ENCODE data around the gene PAX5. TPM values are rescaled to one million over a fixed set of nuclear protein-coding genes. Genes with fewer than 3 reads are reported as not detected.

Gene PAX5
- total RNA-seq, 2 experiments from 2014 or later, result 2.2 to 2.4 TPM

DNA sequence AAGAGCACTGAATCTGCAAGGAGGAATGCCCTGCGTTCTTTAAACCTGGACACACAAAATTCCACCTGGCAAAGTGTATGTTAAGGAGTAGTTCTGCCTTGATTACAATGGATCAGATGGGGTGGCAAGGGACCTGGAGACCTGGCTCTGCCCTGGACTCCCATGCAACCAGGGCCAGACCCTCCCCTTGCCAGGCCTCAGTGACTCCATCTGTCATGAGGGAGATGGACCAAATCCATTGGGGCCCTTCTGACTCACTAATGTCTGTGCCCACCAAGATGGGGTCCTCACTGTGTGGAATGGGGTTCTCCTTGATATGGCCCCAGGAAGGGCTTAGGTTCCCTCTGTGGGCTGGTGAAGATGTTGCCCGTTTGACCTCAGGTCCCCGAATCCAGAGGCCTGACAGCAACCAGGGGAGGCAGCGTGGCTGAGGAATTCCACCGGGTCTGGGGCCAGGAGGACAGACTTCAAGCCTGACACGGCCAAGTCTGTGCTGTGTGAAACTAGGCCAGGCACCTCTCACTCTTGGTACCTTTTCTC, 100.3 kb downstream of the PAX5 start:
- H3K4me1 Mint-ChIP-seq, result peaks cover 5% of the 10 kb centered on the region
- no peak for DNase-seq
- no peak overlapping the region for H3K4me3 Mint-ChIP-seq
- peaks cover 22% of the 10 kb centered on the region for H3K27me3 Mint-ChIP-seq
- no peak overlapping the region for H3K27ac Mint-ChIP-seq
- no peaks in the 10 kb centered on the region for H3K36me3 Mint-ChIP-seq
- H3K9me3 Mint-ChIP-seq, result peaks cover 3% of the 10 kb centered on the region

DNA sequence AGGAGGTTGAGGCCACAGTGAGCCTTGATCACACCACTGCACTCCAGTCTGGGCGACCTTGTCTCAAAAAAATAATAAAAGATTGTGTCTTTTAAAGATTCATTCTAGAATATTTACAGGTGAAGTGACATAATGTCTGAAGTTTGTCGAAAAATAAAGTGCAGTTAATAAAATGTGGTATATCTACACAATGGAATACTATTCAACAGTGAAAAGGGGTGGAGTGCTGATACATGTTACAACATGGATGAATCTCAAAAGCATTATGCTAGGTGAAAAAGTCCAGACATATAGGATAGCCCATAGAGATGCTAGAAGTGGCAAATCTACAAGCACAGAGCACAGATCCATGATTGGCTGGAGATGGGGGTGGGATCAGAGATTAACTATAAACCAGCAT, 101.9 kb downstream of the PAX5 start:
- Mint-ChIP-seq H3K27ac (no peak overlapping the region), H3K27me3 (peaks cover 29% of the 10 kb centered on the region), H3K4me3 (no peak overlapping the region), H3K9me3 (peaks cover 3% of the 10 kb centered on the region), H3K4me1 (peaks cover 10% of the 10 kb centered on the region), H3K36me3 (no peaks in the 10 kb centered on the region)
- no peak for DNase-seq

DNA sequence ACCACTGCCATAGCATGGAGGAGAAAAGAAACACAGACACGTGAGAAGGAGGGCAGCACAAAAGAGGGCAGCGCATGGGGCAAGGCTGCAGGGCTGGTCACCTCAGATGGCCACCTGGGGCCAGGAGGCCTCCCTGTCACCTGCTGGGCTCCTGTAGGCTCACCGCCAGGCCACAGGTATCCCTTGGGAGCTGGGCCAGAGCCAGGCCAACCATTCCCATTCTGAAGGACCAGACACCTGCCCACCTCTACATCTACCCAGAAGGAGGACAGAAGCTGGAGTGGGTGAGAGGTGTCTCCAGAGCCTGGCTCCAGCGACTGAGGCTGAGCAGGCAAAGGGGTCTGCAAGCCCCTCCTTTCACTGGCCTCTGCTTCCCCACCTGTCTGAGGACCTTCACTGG, 103.1 kb downstream of the PAX5 start:
- Mint-ChIP-seq H3K27ac (no peak overlapping the region), H3K4me1 (peaks cover 10% of the 10 kb centered on the region), H3K4me3 (no peak overlapping the region), H3K9me3 (peaks cover 3% of the 10 kb centered on the region), H3K36me3 (no peaks in the 10 kb centered on the region), H3K27me3 (peaks cover 29% of the 10 kb centered on the region)
- DNase-seq, result no peak

GRCh38 chr9:36929350-36929675, 104.8 kb downstream of the PAX5 start:
- Mint-ChIP-seq H3K4me3 (no peak overlapping the region), H3K36me3 (no peaks in the 10 kb centered on the region), H3K4me1 (peaks cover 12% of the 10 kb centered on the region)

GRCh38 chr9:36928670-36929349, 105.3 kb downstream of the PAX5 start:
- H3K27me3 Mint-ChIP-seq, result peaks cover 29% of the 10 kb centered on the region
- H3K9me3 Mint-ChIP-seq, result peaks cover 3% of the 10 kb centered on the region
- H3K4me3 Mint-ChIP-seq, result no peak overlapping the region
- peak overlapping the region; percentile 47 for H3K27ac Mint-ChIP-seq
- no peaks in the 10 kb centered on the region for H3K36me3 Mint-ChIP-seq
- peaks cover 16% of the 10 kb centered on the region for H3K4me1 Mint-ChIP-seq
- DNase-seq, result peak; percentile 21

More at GRCh38 chr9:36929350-36929675, 104.8 kb downstream of the PAX5 start:
- Mint-ChIP-seq H3K9me3 (peaks cover 3% of the 10 kb centered on the region), H3K27ac (no peak overlapping the region), H3K27me3 (peaks cover 29% of the 10 kb centered on the region)
- DNase-seq, result no peak

GRCh38 chr9:36928210-36928609, 105.9 kb downstream of the PAX5 start:
- DNase-seq, result no peak
- H3K4me3 Mint-ChIP-seq, result no peak overlapping the region
- no peaks in the 10 kb centered on the region for H3K36me3 Mint-ChIP-seq
- peaks cover 26% of the 10 kb centered on the region for H3K27me3 Mint-ChIP-seq
- H3K4me1 Mint-ChIP-seq, result peaks cover 19% of the 10 kb centered on the region
- H3K9me3 Mint-ChIP-seq, result peaks cover 3% of the 10 kb centered on the region
- no peak overlapping the region for H3K27ac Mint-ChIP-seq

- Mint-ChIP-seq H3K27me3 (peaks cover 19% of the 10 kb centered on the region), H3K4me3 (no peak overlapping the region), H3K4me1 (peaks cover 19% of the 10 kb centered on the region), H3K36me3 (no peaks in the 10 kb centered on the region), H3K27ac (no peak overlapping the region), H3K9me3 (no peaks in the 10 kb centered on the region)
- DNase-seq, result no peak
Measured at GRCh38 chr9:36924757-36925432, 109.2 kb downstream of the PAX5 start.

GRCh38 chr9:36924071-36924470, 110.0 kb downstream of the PAX5 start:
- peaks cover 17% of the 10 kb centered on the region for H3K4me1 Mint-ChIP-seq
- DNase-seq, result no peak
- H3K27me3 Mint-ChIP-seq, result peaks cover 18% of the 10 kb centered on the region
- H3K4me3 Mint-ChIP-seq, result no peak overlapping the region
- no peaks in the 10 kb centered on the region for H3K9me3 Mint-ChIP-seq
- no peaks in the 10 kb centered on the region for H3K36me3 Mint-ChIP-seq
- H3K27ac Mint-ChIP-seq, result no peak overlapping the region

DNA sequence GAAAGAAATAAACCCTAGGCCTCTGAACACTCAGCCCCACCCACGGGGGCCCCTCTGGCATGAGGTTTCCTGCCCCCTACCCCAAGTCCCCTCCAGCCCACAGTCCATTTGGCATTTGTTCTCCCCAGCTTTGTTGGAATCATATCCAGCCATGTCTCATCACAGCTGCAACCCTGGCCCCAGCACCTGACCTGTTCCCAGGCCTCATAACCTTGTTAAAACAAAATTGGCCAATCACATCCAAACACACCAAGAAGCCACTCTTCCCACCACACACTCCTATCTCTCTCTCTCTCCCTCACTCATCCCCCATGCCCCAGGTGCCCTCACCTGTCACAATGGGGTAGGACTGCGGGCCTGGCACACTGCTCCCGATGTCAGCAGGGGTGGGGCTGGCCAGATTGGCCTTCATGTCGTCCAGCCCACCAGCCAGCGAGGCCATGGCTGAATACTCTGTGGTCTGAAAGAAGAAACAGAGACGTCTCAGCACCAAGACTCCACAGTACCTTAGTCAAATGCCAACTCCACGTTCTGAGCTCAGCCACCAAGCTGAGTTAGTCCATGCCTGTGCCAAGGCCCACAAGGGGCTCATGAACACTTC, 110.9 kb downstream of the PAX5 start:
- Mint-ChIP-seq H3K36me3 (no peaks in the 10 kb centered on the region), H3K9me3 (no peaks in the 10 kb centered on the region), H3K4me1 (peaks cover 9% of the 10 kb centered on the region), H3K27me3 (peaks cover 11% of the 10 kb centered on the region), H3K27ac (no peak overlapping the region), H3K4me3 (no peak overlapping the region)
- DNase-seq, result no peak

- no peaks in the 10 kb centered on the region for H3K36me3 Mint-ChIP-seq
- H3K27ac Mint-ChIP-seq, result no peak overlapping the region
- H3K9me3 Mint-ChIP-seq, result no peaks in the 10 kb centered on the region
- no peak overlapping the region for H3K4me3 Mint-ChIP-seq
- no peak for DNase-seq
- peaks cover 9% of the 10 kb centered on the region for H3K27me3 Mint-ChIP-seq
- H3K4me1 Mint-ChIP-seq, result peaks cover 9% of the 10 kb centered on the region
Measured at GRCh38 chr9:36922548-36922947, 111.5 kb downstream of the PAX5 start.

DNA sequence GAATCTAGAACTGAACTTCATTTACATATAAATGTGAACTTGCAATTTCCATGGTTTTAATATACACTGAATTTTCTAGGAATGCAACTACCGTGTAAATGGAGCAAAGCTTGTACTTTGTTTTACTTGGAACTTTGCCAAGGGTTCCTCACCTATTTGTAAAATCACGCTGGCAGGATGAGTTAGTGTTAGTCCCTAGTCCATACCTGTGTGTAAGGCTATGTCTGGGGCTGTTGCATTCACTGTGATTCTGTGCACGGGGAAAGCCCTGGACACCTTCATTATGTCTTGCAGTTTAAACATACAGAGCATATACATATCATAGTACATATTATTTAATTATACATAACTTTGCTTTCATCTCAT, 119.9 kb downstream of the PAX5 start:
- Mint-ChIP-seq H3K36me3 (no peaks in the 10 kb centered on the region), H3K4me1 (no peaks in the 10 kb centered on the region), H3K9me3 (no peaks in the 10 kb centered on the region), H3K27ac (no peak overlapping the region), H3K27me3 (peaks cover 18% of the 10 kb centered on the region), H3K4me3 (no peak overlapping the region)
- no peak for DNase-seq

GRCh38 chr9:36913393-36914211, 120.5 kb downstream of the PAX5 start:
- no peak overlapping the region for H3K27ac Mint-ChIP-seq
- no peaks in the 10 kb centered on the region for H3K36me3 Mint-ChIP-seq
- H3K4me3 Mint-ChIP-seq, result no peak overlapping the region
- no peak for DNase-seq
- peaks cover 21% of the 10 kb centered on the region for H3K27me3 Mint-ChIP-seq
- no peaks in the 10 kb centered on the region for H3K9me3 Mint-ChIP-seq
- no peaks in the 10 kb centered on the region for H3K4me1 Mint-ChIP-seq

DNA sequence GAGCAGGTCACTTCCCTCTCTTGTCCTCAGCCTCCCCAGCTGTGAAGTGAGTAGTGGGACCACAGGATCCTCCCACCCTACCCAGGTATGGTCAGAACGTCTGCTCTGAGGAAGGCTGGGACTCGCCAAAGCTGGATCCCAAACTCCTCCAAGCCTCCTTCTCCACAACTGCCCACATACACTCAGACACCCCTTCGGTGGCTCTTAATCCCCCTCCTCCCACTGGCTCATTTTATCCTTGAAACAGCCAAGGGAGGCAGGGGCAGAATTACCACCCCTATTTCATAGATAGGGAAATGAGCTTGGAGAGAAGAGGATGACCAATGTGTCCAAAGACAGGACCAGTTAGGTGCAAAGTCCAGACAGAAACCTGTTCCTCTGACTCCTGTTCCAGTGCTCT, 121.4 kb downstream of the PAX5 start:
- H3K4me1 Mint-ChIP-seq, result no peaks in the 10 kb centered on the region
- no peak overlapping the region for H3K4me3 Mint-ChIP-seq
- H3K36me3 Mint-ChIP-seq, result no peaks in the 10 kb centered on the region

DNA sequence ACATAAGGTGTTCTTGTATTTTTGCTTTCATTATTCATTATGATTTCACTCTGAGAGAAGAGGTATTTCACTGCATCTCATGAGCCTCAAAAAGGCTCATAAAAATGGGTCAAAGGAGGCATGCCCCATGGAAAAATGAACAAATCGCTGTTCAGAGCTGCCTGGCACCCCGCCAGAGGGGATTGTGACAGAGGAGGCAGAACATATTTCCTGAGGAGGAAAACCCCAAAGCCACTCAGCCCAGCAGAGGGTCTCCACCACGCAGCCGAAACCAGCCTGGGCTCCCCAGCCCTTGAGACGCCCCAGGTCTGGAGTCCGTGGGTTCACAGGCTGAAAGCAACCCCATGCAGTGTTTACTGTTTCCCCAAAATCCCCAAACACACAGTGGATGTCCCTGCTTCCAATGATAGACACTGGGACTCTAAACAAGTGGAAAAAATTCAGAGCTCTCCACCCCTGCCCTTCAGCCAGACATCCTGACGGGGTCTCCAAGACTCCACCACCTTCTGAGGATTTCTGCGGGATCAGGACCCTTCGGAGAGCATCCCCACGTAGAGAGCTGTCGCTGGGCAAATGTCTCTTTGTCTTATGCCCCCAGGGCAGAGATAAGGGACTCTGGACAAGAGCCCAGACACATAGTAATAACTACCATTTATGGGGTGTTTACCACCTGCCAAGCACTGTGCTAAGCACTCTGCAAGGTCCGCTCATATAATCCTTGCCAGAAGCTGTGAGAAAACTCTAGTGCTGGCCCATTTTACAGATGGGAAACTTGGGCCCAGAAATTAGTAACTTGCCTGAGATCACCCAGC, 122.3 kb downstream of the PAX5 start:
- Mint-ChIP-seq H3K36me3 (no peaks in the 10 kb centered on the region), H3K4me3 (no peak overlapping the region), H3K9me3 (no peaks in the 10 kb centered on the region), H3K4me1 (no peaks in the 10 kb centered on the region), H3K27ac (no peak overlapping the region), H3K27me3 (peaks cover 34% of the 10 kb centered on the region)
- no peak for DNase-seq

More for the DNA sequence above, 121.4 kb downstream of the PAX5 start:
- Mint-ChIP-seq H3K27ac (no peak overlapping the region), H3K9me3 (no peaks in the 10 kb centered on the region), H3K27me3 (peaks cover 29% of the 10 kb centered on the region)
- no peak for DNase-seq
